Epithelial cell of proximal tubule (primary cell): ENCODE measurements around the gene GJA5. TPM values are rescaled to one million over a fixed set of nuclear protein-coding genes. Genes with fewer than 3 reads are reported as not detected.
A peak's percentile ranks its signal among the peaks of the same experiment; 100 is the strongest.

ENCODE experiments used
- DNase-seq: peaks from one replicate; pipeline ENCODE4 v3.0.0-alpha.2; 2011; ENCODE audit warnings: low read depth
- H3K4me3 ChIP-seq: 2 replicates; pipeline ENCODE4 v1.5.1; 2011; ENCODE audit warnings: low read depth, mild to moderate bottlenecking, low read length
- CTCF ChIP-seq: conservative IDR thresholded peaks from 2 replicates; pipeline ENCODE4 v1.5.1; 2012; ENCODE audit warnings: low read depth, mild to moderate bottlenecking, low read length
- total RNA-seq: library from RNA; depleted of rRNA; stranded (reverse); fragments of >200 nt; gene quantifications from 2 replicates; pipeline ENCODE4 v1.2.3, GENCODE V29; 2015

The GJA5 gene
- total RNA-seq, 1 donor from 2014 or later = 1.2 TPM

GRCh38 chr1:147721716-147722115 is 38.7 kb downstream of the GJA5 start:
- H3K4me3 ChIP-seq = no peak overlapping the region
- TF ChIP-seq CTCF = no peak
- no peak for DNase-seq

DNA sequence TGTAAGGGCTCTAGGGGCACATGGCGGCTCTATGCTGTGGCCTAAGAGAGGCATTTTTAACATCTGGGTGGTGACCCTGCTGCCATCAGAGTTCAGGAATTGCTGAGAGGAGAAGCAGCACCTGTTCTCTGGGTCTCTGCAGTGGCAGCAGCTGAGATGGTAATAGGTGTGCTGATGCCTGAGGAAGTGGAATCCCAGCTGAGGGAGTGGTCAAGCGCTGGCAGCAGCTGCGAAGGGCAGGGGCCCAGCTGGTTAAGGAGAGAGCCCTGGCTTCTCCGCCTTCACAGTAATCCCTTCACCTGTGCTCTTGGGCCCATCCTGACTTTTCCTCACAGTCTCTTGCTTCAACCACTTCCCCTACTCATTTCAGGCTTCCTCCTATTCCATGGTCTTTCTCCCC is 39.8 kb downstream of the GJA5 start:
- TF ChIP-seq CTCF = no peak
- DNase-seq = no peak
- H3K4me3 ChIP-seq = no peak overlapping the region

DNA sequence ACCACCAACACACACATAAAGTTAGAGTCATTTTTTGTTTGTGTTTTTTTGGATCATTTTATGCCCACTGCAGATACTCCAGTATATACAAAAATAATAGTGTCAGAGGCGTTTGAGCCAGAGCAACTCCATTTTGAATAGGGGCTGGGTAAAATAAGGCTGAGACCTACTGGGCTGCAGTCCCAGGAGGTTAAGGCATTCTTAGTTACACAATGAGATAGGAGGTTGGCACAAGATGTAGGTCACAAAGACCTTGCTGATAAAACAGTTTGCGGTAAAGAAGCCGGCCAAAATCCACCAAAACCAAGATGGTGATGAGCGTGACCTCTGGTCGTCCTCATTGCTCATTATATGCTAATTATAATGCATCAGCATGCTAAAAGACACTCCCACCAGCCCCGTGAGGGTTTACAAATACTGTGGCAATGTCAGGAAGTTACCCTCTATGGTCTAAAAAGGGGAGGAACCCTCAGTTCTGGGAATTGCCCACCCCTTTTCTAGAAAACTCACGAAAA is 40.6 kb downstream of the GJA5 start:
- H3K4me3 ChIP-seq = no peak overlapping the region
- no peak for DNase-seq
- TF ChIP-seq CTCF = no peak

GRCh38 chr1:147719029-147719698 is 41.2 kb downstream of the GJA5 start:
- no peak for TF ChIP-seq CTCF
- DNase-seq = no peak
- no peak overlapping the region for H3K4me3 ChIP-seq

DNA sequence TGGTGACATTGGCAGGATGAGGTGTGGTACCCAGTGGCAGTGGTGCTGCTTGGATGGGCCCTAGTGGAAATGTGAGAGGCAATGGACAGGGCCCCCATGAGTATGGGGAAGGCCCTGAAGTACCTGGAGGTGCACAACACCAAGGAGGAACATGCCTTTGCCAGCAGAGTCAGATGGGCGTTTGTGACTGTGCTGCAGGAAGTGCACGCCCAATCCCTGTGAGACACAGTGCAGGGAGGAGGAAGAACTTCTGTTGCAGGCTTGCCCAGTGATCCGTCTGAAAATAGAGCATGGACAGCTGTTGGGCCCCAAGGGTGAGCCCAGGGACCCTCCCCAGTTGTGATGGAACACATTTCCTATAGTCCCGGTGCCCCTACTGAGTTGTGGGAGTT is 42.7 kb downstream of the GJA5 start:
- DNase-seq = no peak
- H3K4me3 ChIP-seq = no peak overlapping the region
- TF ChIP-seq CTCF = no peak

GRCh38 chr1:147717051-147717705 is 43.2 kb downstream of the GJA5 start:
- TF ChIP-seq CTCF = no peak
- no peak overlapping the region for H3K4me3 ChIP-seq
- peak; percentile 94 for DNase-seq
